ENCODE data around the gene SLC2A1.

SLC2A1 gene

DNA sequence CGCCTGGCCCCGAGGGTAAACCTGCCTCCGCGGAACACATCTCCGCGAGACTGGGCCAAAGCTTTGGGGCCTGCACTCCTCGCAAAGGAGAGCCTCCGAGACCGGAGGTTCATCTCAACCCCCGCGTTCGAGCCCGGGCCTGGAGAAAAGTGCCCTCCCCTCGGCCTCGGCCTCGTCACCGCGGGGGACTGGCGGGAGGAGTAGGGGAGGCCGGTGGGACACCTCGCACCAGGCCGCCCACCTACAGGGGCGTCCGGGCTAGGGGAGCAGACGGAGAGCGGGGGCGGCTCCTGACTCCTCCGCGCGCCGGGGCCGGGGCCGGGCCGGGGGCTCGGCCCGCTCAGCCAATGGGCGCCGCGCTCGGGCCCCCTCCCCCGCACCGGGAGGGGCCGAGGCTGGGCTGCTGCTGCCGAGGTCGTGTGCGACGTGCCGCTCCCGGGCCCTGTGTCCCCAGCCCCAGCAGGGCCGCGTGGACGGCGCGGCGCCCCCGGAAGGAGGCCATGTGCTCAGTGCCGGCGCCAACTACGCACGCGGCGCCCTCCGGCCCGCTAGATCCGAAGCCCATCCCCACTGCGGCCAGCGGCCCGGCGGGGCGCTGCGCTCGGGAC, 684 bp downstream of the SLC2A1 start:
- DNase-seq = peak; percentile 89

DNA sequence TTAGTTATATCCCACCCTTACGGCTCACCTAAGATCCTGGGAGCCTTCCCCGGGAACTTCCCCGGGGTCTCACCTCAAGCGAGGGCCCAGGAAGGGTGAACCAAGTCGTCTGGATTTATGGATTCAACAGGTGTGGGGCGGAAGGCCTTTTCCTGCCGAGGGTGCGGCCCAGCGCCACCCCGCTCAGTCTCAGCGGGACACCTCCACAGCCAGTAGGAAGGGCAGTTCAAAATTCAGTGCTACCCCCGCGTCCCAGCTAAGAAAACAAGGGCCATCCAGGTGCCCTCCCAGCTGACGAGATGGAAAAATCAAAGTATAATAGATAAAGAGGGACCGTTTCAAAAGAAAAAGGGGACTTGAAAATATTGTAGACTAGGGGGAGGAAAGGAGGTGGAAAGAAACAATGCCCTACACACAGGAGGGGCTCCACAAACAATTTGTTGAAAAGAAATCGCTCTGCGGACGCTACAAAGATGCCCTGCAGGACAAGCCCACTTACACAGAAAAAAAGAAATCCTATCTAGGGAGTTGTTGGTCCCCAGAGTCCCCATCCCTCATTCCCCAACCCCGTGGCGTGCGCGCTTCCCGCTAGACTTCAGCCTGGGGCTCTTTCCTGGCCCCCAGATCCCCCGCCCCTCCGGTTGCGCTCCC, 1.3 kb downstream of the SLC2A1 start:
- peak; percentile 73 for DNase-seq

DNA sequence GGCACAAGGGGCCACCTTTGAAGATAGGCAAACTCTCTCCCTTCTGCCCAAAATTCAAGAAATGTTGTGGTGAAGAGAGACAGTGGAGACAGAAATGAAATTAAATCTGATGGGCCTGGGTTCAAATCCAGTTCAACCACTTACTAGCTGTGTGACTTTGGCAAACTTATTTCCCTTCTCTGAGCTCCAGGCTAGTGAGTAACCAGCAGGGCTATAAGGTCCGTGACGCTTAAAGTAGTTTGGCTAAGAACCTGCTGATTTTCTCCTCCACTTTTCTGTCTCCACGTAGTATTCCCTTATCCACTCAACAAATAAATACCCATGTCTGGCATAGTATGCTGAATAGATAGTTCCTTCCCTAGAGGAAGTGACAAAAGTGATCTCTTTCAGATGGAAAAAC, 1.9 kb downstream of the SLC2A1 start:
- no peak for DNase-seq

DNA sequence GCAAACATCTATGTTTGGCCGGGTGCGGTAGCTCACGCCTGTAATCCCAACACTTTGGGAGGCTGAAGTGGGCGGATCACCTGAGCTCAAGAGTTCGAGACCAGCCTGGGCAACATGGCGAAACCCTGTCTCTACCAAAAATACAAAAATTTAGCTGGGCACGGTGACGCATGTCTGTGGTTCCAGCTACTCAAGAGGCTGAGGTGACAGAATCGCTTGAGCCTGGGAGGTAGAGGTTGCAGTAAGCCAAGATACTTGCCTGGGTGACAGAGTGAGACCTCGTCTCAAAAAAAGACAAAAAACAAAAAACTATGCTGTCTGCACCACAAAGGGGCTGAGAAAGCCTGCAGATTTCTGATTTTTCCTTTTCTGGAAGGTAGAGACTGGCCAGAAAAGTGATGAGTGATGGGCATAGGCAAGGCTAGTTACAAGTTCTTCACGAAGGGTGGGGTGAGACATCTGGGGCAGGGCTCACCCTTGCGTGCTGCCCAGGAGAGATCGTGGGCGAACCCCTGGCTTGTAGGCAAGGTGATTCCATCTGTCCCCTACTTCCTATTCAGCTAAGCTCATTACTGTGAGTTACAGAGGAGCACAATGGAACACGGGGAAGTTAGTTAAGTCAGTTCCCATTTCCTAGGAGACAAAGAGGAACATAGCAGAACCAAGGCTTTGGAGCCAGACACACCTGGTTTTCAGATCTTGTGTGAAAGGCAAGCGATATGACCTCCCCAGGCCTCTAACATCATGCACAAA, 3.2 kb downstream of the SLC2A1 start:
- no peak for DNase-seq

DNA sequence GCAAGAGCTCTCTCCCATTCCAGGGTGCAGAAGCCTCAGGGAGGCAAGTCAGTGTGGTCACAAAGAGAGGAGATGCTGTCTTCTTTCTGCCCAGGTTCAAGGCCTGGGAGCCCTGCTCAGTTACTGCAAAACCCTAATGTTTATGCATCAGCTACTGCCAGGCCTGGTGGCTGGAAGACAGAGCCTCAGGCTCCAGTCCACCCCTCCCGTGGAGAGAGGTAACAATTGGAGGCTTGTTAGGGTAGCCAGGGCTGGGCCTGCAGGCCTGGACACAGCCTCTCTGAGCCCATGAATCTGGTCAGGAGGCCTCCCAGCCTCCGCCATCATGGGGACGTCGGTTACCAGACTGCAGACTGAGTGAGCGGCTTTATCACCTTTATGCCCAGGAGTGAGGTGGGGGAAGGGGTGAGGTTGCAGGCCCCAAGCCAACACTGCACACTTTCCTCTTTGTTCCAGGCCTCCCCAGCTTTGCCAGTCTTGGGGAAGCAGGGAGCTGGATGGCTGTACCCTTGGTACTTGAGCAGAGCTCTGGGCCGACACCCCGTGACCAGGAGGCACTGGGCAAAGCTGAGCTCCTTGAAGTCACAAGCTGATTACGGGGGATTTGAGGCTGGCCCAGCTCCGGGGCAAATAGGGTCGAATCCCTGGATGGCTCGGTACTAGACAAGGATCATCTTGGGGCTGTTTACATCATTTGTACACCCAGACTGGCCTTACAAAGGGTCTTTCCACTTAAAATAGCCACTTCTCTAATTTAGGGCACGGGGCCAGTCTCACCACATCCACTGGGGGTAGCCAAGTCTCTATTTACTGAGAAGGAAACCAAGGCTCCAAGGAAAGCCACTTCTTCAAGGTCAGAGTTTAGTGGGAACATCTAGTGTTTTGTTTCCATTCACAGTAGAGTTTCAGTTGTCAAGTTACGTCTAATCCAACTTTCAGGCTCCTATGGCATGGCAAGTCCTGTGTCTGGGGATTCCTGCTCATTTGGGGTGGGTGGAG, 5.2 kb downstream of the SLC2A1 start:
- DNase-seq = no peak

- DNase-seq = peak; percentile 70
These were observed 6.2 kb downstream of the SLC2A1 start for GRCh38 chr1:42952303-42953001.

- DNase-seq = no peak
These were observed 7.1 kb downstream of the SLC2A1 start for GRCh38 chr1:42951588-42951987.

GRCh38 chr1:42950116-42950481, 8.6 kb downstream of the SLC2A1 start:
- DNase-seq = no peak

GRCh38 chr1:42949312-42950115, 9.2 kb downstream of the SLC2A1 start:
- no peak for DNase-seq

GRCh38 chr1:42947965-42948732, 10.5 kb downstream of the SLC2A1 start:
- DNase-seq = no peak

GRCh38 chr1:42947117-42947516, 11.6 kb downstream of the SLC2A1 start:
- DNase-seq = no peak

DNA sequence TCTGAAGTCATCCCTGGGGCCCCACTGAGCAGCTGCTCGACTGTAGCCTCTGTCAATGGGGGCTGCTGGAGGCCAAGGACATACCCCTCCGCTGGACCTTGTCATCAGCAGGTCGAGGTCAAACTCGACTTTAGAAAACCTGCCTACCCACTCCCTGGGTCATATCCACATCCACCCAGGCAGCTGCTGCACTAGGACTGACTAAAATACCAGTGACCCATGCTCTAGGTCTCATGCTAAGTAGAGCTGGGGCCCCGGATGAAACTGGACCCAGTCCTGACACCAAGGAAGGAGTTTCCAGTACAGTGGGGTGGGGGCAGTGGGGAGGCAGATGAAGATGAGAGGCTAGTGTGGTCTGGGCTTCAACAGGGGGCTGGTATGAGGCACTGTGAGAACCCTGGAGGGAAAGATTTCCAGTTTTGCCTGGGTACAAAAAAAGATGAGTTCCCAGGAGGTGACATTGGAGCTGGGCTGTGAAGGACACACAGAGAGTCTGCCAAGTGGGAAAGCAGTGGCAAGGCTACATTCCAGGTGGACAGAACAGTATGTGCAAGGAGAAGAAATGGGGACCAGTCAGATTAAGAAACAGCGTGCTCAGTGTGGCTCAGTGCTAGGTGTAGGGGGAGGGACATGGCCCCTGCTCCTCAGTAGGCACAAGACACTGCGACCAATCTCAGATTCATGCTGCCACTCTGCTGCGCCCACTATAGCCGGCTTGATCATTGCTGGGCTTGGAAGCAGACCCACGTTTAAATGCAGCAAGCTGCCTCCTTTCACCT, 12.4 kb downstream of the SLC2A1 start:
- no peak for DNase-seq

- DNase-seq = no peak
These were observed 13.5 kb downstream of the SLC2A1 start for GRCh38 chr1:42945164-42945563.

- DNase-seq = no peak
These were observed 14.3 kb downstream of the SLC2A1 start for GRCh38 chr1:42944246-42944928.

DNA sequence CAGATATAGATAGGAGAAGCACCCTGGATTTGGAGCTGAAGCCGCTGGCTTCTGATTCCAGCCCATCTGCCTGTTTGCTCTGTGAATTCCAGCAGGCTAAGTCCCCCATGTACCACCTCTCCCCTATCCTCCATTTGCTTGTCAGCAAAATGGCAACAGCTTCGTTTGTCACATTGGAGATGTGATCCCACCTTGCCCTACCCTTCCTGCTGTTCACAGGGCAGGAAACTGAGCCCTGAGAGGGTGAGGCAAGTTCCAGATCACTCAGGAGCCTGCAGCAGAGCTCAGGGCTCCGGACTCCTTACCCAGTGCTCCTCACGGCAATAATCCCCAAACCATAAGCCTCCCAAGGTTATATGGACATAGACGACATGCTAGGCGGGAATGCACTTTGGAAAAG, 14.9 kb downstream of the SLC2A1 start:
- no peak for DNase-seq

GRCh38 chr1:42943166-42943565, 15.5 kb downstream of the SLC2A1 start:
- no peak for DNase-seq

- DNase-seq = no peak
These were observed 16.2 kb downstream of the SLC2A1 start for GRCh38 chr1:42942444-42942843.

- peak; percentile 79 for DNase-seq
These were observed 16.9 kb downstream of the SLC2A1 start for GRCh38 chr1:42941640-42942330.

All from activated effector memory CD4-positive, alpha-beta T cell treated with anti-CD3 and anti-CD28 coated beads, Interleukin-2, amount 50 U/mL, for 16 hours (primary cell).